DND-41 (cell line): ENCODE measurements around the gene MX2.
"Not testable (repeated sequence)": the region's sequence is repeated elsewhere in the genome, so short reads cannot be mapped to it uniquely, and the experiment has no call there.

ENCODE experiments used
- ATAC-seq: fragments of 200-7000 bp; cut with Tn5 transposase; 3 replicates; pipeline ENCODE4 v1.9.1; 2021; ENCODE audit warnings: low read depth; ENCODE audit not compliant: insufficient read depth
- DNase-seq: peaks from one replicate; pipeline ENCODE4 v3.0.0-alpha.2; 2020
- H2AFZ ChIP-seq: 2 replicates; pipeline ENCODE4 v1.6.0; 2012; ENCODE audit warnings: low read depth, low read length
- H3K27ac ChIP-seq: 2 replicates; pipeline ENCODE4 v1.5.1; 2012; ENCODE audit warnings: low read length, inconsistent platforms
- H3K27me3 ChIP-seq: fragments of 200-600 bp; sonication (generic); 2 replicates; pipeline ENCODE4 v1.6.0; 2012; ENCODE audit warnings: low read length, mild to moderate bottlenecking, inconsistent platforms; ENCODE audit not compliant: insufficient read depth, poor library complexity
- H3K36me3 ChIP-seq: 2 replicates; pipeline ENCODE4 v1.5.1; 2012; ENCODE audit warnings: low read length, inconsistent platforms; ENCODE audit not compliant: insufficient read depth
- H3K4me1 ChIP-seq: 2 replicates; pipeline ENCODE4 v1.5.1; 2012; ENCODE audit warnings: mild to moderate bottlenecking, low read length; ENCODE audit not compliant: insufficient read depth
- H3K4me2 ChIP-seq: 2 replicates; pipeline ENCODE4 v1.6.0; 2012; ENCODE audit warnings: mild to moderate bottlenecking, moderate library complexity, low read length, inconsistent platforms; ENCODE audit not compliant: insufficient read depth
- H3K4me3 ChIP-seq, 2 experiments: fragments of 200-600 bp in 1 of 2; shearing (Covaris generic) in 1 of 2; 2 replicates each; pipeline ENCODE4 v1.5.1; 2012 to 2016; ENCODE audit warnings: inconsistent platforms in 2 of 2, low read length in 2 of 2, mild to moderate bottlenecking in 2 of 2, low read depth in 1 of 2, moderate library complexity in 1 of 2
- H3K79me2 ChIP-seq: 2 replicates; pipeline ENCODE4 v1.6.0; 2012; ENCODE audit warnings: low read length, inconsistent platforms; ENCODE audit not compliant: insufficient read depth
- H3K9ac ChIP-seq: 2 replicates; pipeline ENCODE4 v1.6.0; 2012; ENCODE audit warnings: low read depth, mild to moderate bottlenecking, inconsistent platforms, low read length, moderate library complexity
- H3K9me3 ChIP-seq: 2 replicates; pipeline ENCODE4 v1.5.1; 2012; ENCODE audit warnings: low read length, moderate library complexity, mild to moderate bottlenecking, inconsistent platforms; ENCODE audit not compliant: insufficient read depth, severe bottlenecking
- H4K20me1 ChIP-seq: 2 replicates; pipeline ENCODE4 v1.6.0; 2012; ENCODE audit warnings: low read length; ENCODE audit not compliant: insufficient read depth
- CTCF ChIP-seq: IDR thresholded peaks from 2 replicates; pipeline ENCODE4 v1.5.1; 2012; ENCODE audit warnings: borderline replicate concordance, low read length, moderate library complexity, mild to moderate bottlenecking; ENCODE audit not compliant: poor library complexity, severe bottlenecking; ENCODE audit errors: extremely low read depth
- EZH2 ChIP-seq: IDR thresholded peaks from 3 replicates; pipeline ENCODE4 v1.6.1; 2012; ENCODE audit warnings: borderline replicate concordance, low read depth, mild to moderate bottlenecking, moderate library complexity, low read length, inconsistent platforms; ENCODE audit not compliant: severe bottlenecking

Gene MX2

GRCh38 chr21:41361786-41362604 lies at the start of gene MX2:
Gene MX2, plus strand, starts transcription at chr21:41362027. Its CDS starts 14,880 bp downstream, at chr21:41376907.
- peak; percentile 93 for ATAC-seq

DNA sequence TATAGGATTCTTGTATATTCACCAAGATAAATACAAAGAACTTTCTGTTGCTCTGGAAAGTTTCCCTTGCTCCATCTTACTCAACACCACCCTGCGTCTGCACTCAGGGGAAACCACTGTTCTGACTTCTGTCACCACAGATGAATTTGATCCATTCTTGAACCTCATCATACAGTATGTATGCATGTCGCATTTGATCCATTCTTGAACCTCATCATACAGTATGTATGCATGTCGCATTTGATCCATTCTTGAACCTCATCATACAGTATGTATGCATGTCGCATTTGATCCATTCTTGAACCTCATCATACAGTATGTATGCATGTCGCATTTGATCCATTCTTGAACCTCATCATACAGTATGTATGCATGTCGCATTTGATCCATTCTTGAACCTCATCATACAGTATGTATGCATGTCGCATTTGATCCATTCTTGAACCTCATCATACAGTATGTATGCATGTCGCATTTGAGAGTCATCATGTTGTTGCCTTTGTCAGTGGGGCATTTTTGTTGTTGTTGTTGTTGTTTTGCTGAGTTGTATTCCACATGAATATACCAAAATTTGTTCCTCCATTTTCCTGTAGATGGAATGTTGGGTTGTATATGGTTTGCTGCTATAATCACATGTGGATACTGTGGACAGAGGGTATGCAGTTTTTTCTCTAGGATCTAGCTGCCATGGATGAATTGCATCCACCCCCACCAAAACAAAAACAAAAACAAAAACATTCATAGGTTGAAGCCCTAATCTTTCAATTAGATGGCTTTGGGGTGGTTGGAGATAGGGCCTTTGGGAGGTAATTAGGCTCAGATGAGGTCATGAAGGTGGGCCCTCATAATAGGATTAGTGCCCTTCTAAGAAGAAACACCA lies 48.3 kb upstream of the MX2 start:
- H3K36me3 ChIP-seq, H3K9ac ChIP-seq, H4K20me1 ChIP-seq, H3K4me3 ChIP-seq, DNase-seq, H2AFZ ChIP-seq, H3K27ac ChIP-seq, H3K27me3 ChIP-seq, ATAC-seq, H3K79me2 ChIP-seq, H3K4me1 ChIP-seq, H3K9me3 ChIP-seq, H3K4me2 ChIP-seq: not testable (repeated sequence)

More at GRCh38 chr21:41361786-41362604, at the start of gene MX2:
- Histone ChIP-seq H3K4me1 (peaks cover 35% of the 10 kb centered on the region), H3K4me2 (peak within 1 kb of the TSS; percentile 55), H3K27me3 (no peaks in the 10 kb centered on the region), H3K4me3 (peak within 1 kb of the TSS in 1 of 2 experiments; percentile 46; a peak in 3 of 4 replicates), H3K36me3 (no peaks in the 10 kb centered on the region), H4K20me1 (no peaks in the 10 kb centered on the region), H3K9ac (peak within 1 kb of the TSS; percentile 47), H3K27ac (peak within 1 kb of the TSS; percentile 80), H3K9me3 (no peaks in the 10 kb centered on the region), H2AFZ (peak within 1 kb of the TSS; percentile 77), H3K79me2 (no peaks in the 10 kb centered on the region)
- TF ChIP-seq EZH2 (no peak), CTCF (no peak)
- peak; percentile 91 for DNase-seq

DNA sequence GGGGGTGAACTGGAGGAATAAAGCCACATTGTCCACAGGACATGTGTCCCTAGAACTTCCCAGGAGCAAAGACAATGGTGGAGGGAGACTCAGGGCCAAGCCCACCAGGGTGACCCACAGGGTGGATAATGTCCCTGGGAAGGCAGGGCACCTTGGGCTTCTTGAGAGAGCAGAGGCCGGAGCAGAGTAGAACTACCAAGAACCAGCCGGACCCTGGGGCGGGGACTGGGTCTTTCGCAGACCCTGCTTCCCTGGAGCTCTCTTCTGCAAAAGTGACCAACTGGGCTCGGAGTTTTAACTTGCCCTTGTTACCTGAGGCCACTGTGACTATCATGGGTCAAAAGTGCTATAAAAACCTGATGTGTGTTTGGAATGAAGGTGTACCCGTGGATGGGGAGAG lies 46.1 kb upstream of the MX2 start:
- Histone ChIP-seq H2AFZ (no peak overlapping the region), H3K9ac (no peak overlapping the region), H3K27me3 (no peaks in the 10 kb centered on the region), H3K4me3 (no peak overlapping the region), H3K4me1 (0 out of 2 replicates have a peak, but pooled peaks cover 2% of the 10 kb centered on the region), H4K20me1 (no peaks in the 10 kb centered on the region), H3K36me3 (no peaks in the 10 kb centered on the region), H3K9me3 (no peaks in the 10 kb centered on the region), H3K79me2 (no peaks in the 10 kb centered on the region), H3K4me2 (no peak overlapping the region), H3K27ac (no peak overlapping the region)
- DNase-seq (no peak), ATAC-seq (no peak)
- TF ChIP-seq CTCF (no peak), EZH2 (no peak)
